Esophagus muscularis mucosa (tissue), 4 donors: Measurements from ENCODE around the gene PCDHB7. TPM values are rescaled to one million over a fixed set of nuclear protein-coding genes. Genes with fewer than 3 reads are reported as not detected.
"Not testable (repeated sequence)": the region's sequence is repeated elsewhere in the genome, so short reads cannot be mapped to it uniquely, and the experiment has no call there.

Experiments used
- DNase-seq: peaks from one replicate; pipeline ENCODE4 v3.0.0-alpha.2; 2017; ENCODE audit errors: extremely low spot score
- H3K27ac ChIP-seq, 4 donors: fragments of 200-600 bp; sonication (generic); replicated peaks in 1 of 4; 1 replicate in 3 of 4; 2 replicates in 1 of 4; pipeline ENCODE4 v1.5.1; 2016 to 2019; ENCODE audit warnings: mild to moderate bottlenecking in 1 of 4
- H3K27me3 ChIP-seq, 4 donors: fragments of 200-600 bp; sonication (generic); one replicate each; pipeline versions ENCODE4 v1.5.1 to v1.6.0; 2016 to 2019
- H3K36me3 ChIP-seq, 4 donors: fragments of 200-600 bp; sonication (generic); one replicate each; pipeline ENCODE4 v1.5.1; 2016 to 2019
- H3K4me1 ChIP-seq, 4 donors: fragments of 200-600 bp; sonication (generic); one replicate each; pipeline ENCODE4 v1.5.1; 2016 to 2019
- H3K4me3 ChIP-seq, 4 donors: fragments of 200-600 bp; sonication (generic); 1 replicate in 2 of 4; 2 replicates in 2 of 4; pipeline ENCODE4 v1.5.1; 2016 to 2019; ENCODE audit warnings: mild to moderate bottlenecking in 4 of 4, moderate library complexity in 1 of 4
- H3K9me3 ChIP-seq, 4 donors: fragments of 200-600 bp; sonication (generic); 1 replicate in 3 of 4; 2 replicates in 1 of 4; pipeline ENCODE4 v1.5.1; 2016 to 2019
- CTCF ChIP-seq, 3 experiments: fragments of 200-600 bp in 2 of 3; fragments of 450-650 bp in 1 of 3; sonication (generic) in 2 of 3; IDR thresholded peaks; one replicate each; pipeline ENCODE4 v1.5.1; 2017 to 2019; ENCODE audit warnings: antibody characterized with exemption in 3 of 3, mild to moderate bottlenecking in 2 of 3, moderate library complexity in 1 of 3
- EP300 ChIP-seq: sonication (generic); formaldehyde crosslinking; IDR thresholded peaks from one replicate; pipeline ENCODE4 v1.6.1; 2017; ENCODE audit warnings: antibody characterized with exemption
- POLR2A ChIP-seq: fragments of 450-650 bp; IDR thresholded peaks from one replicate; pipeline ENCODE4 v1.6.1; 2017; ENCODE audit warnings: antibody characterized with exemption, moderate library complexity, mild to moderate bottlenecking, low read depth
- POLR2AphosphoS5 ChIP-seq, 2 donors: sonication (generic); formaldehyde crosslinking; IDR thresholded peaks; one replicate each; pipeline ENCODE4 v1.6.1; 2017; ENCODE audit warnings: antibody characterized with exemption in 2 of 2
- WGBS: methylation state at CpG from one replicate; pipeline ENCODE4 v1.1.5; 2018; 5-methylcytosine and 5-hydroxymethylcytosine counted together
- intact Hi-C: fragments of 100-400 bp; cut with DNase I; formaldehyde crosslinking; loops from one replicate; pipeline ENCODE4 v1.15.1; 2023
- total RNA-seq, 4 donors: library from RNA; depleted of rRNA; stranded (reverse); fragments of >200 nt; gene quantifications; one replicate each; pipeline versions ENCODE4 v1.1.0 to v1.2.1, GENCODE V29; 2016

Gene PCDHB7
- total RNA-seq, 4 donors from 2014 or later, result 1.1 to 2.9 (median 2.5) TPM

- Histone ChIP-seq H3K9me3 (peaks cover 0 to 82% (median 73%) of the 10 kb centered on the region in 4 donors), H3K4me1 (no peaks in the 10 kb centered on the region), H3K27me3 (peaks cover 0 to 64% (median 0%) of the 10 kb centered on the region in 4 donors), H3K36me3 (no peaks in the 10 kb centered on the region), H3K27ac (no peak overlapping the region), H3K4me3 (no peak overlapping the region)
- no peak for DNase-seq
- intact Hi-C loops, result no loop called here
- WGBS, result 35% methylated on average over 21 of the region's 21 CpGs
- TF ChIP-seq CTCF (IDR thresholded peaks at IDR 0.05) (no peak), POLR2AphosphoS5 (IDR thresholded peaks at IDR 0.05) (no peak), EP300 (no peak), POLR2A (no peak)
Observed at GRCh38 chr5:141155540-141156374, 16.7 kb upstream of the PCDHB7 start.

GRCh38 chr5:141157356-141157755 lies 15.1 kb upstream of the PCDHB7 start:
- H3K4me3 ChIP-seq, intact Hi-C loops, DNase-seq, H3K4me1 ChIP-seq, H3K36me3 ChIP-seq, H3K27ac ChIP-seq: not testable (repeated sequence)
- Histone ChIP-seq H3K9me3 (peaks cover 0 to 72% (median 64%) of the 10 kb centered on the region in 4 donors), H3K27me3 (peaks cover 0 to 49% (median 0%) of the 10 kb centered on the region in 4 donors)
- WGBS, result 29% methylated on average over 6 of the region's 38 CpGs

- Histone ChIP-seq H3K27me3 (peaks cover 0 to 48% (median 0%) of the 10 kb centered on the region in 4 donors), H3K9me3 (peaks cover 0 to 73% (median 67%) of the 10 kb centered on the region in 4 donors)
- H3K4me3 ChIP-seq, H3K4me1 ChIP-seq, H3K27ac ChIP-seq, DNase-seq, intact Hi-C loops, H3K36me3 ChIP-seq: not testable (repeated sequence)
- WGBS, result 37% methylated on average over 17 of the region's 28 CpGs
Observed at GRCh38 chr5:141157901-141158300, 14.5 kb upstream of the PCDHB7 start.

- DNase-seq, intact Hi-C loops, H3K4me3 ChIP-seq, H3K36me3 ChIP-seq, H3K27ac ChIP-seq, H3K4me1 ChIP-seq: not testable (repeated sequence)
- Histone ChIP-seq H3K27me3 (peaks cover 0 to 59% (median 0%) of the 10 kb centered on the region in 4 donors), H3K9me3 (peaks cover 0 to 66% (median 52%) of the 10 kb centered on the region in 4 donors)
- WGBS, result 37% methylated on average over 43 of the region's 79 CpGs
Observed at GRCh38 chr5:141174291-141175104, 2.1 kb downstream of the PCDHB7 start.

- Histone ChIP-seq H3K36me3 (no peaks in the 10 kb centered on the region), H3K27ac (no peak overlapping the region), H3K4me3 (no peak overlapping the region), H3K27me3 (peaks cover 0 to 72% (median 2%) of the 10 kb centered on the region in 4 donors), H3K9me3 (peaks cover 0 to 78% (median 55%) of the 10 kb centered on the region in 4 donors), H3K4me1 (no peaks in the 10 kb centered on the region)
- intact Hi-C loops, result no loop called here
- 78% methylated on average over 1 of the region's 1 CpG for WGBS
- TF ChIP-seq POLR2A (no peak), POLR2AphosphoS5 (IDR thresholded peaks at IDR 0.05) (no peak), EP300 (no peak), CTCF (IDR thresholded peaks at IDR 0.05) (no peak)
- no peak for DNase-seq
Observed at GRCh38 chr5:141175933-141176332, 3.5 kb downstream of the PCDHB7 start.

- DNase-seq, H3K4me3 ChIP-seq, H3K27ac ChIP-seq, H3K4me1 ChIP-seq, intact Hi-C loops, H3K36me3 ChIP-seq: not testable (repeated sequence)
- H3K9me3 ChIP-seq, result peaks cover 0 to 84% (median 59%) of the 10 kb centered on the region in 4 donors
- H3K27me3 ChIP-seq, result peaks cover 0 to 81% (median 2%) of the 10 kb centered on the region in 4 donors
- WGBS, result 32% methylated on average over 14 of the region's 18 CpGs
Observed at GRCh38 chr5:141177577-141178191, 5.2 kb downstream of the PCDHB7 start, which contains the start of gene PCDHB8. TSS of gene PCDHB8 (plus strand) at chr5:141177790. CDS start at chr5:141178035, 245 bp downstream.

GRCh38 chr5:141179371-141179770 lies 6.9 kb downstream of the PCDHB7 start:
- WGBS, result 35% methylated on average over 30 of the region's 39 CpGs
- intact Hi-C loops, H3K36me3 ChIP-seq, H3K27ac ChIP-seq, H3K4me3 ChIP-seq, DNase-seq, H3K4me1 ChIP-seq: not testable (repeated sequence)
- Histone ChIP-seq H3K27me3 (peaks cover 0 to 81% (median 2%) of the 10 kb centered on the region in 4 donors), H3K9me3 (peaks cover 0 to 82% (median 56%) of the 10 kb centered on the region in 4 donors)

GRCh38 chr5:141179876-141180275 lies 7.4 kb downstream of the PCDHB7 start:
- H3K4me1 ChIP-seq, DNase-seq, H3K27ac ChIP-seq, intact Hi-C loops, H3K36me3 ChIP-seq, H3K4me3 ChIP-seq: not testable (repeated sequence)
- H3K27me3 ChIP-seq, result peaks cover 0 to 81% (median 2%) of the 10 kb centered on the region in 4 donors
- 18% methylated on average over 18 of the region's 32 CpGs for WGBS
- H3K9me3 ChIP-seq, result peaks cover 0 to 82% (median 54%) of the 10 kb centered on the region in 4 donors
